ENCODE data around the gene RNPEP.
"Not testable (repeated sequence)": the region's sequence is repeated elsewhere in the genome, so short reads cannot be mapped to it uniquely, and the experiment has no call there.

The RNPEP gene

GRCh38 chr1:202047977-202048376 lies 65.5 kb downstream of the RNPEP start:
- H3K27ac ChIP-seq (ENCODE audit: low read depth, low read length) = no peak overlapping the region
- H3K79me2 ChIP-seq (ENCODE audit: control insufficient read depth, low read length) = no peaks in the 10 kb centered on the region; the same call in 1 of the 2 replicates
- H3K27me3 ChIP-seq (ENCODE audit: control insufficient read depth, low read length) = peaks cover 16% of the 10 kb centered on the region
- H3K9me2 ChIP-seq (replicated peaks; ENCODE audit: control insufficient read depth, low read length) = no peaks in the 10 kb centered on the region
- H3K4me2 ChIP-seq (ENCODE audit: low read length) = no peak overlapping the region
- TF ChIP-seq EZH2phosphoT487 (IDR thresholded peaks at IDR 0.05; ENCODE audit: borderline replicate concordance, low read length) (no peak), CTCF (IDR thresholded peaks at IDR 0.05; ENCODE audit: low read depth, low read length, poor library complexity, severe bottlenecking) (no peak)
- H3K4me1 ChIP-seq (ENCODE audit: control insufficient read depth, low read length) = no peaks in the 10 kb centered on the region
- H3K4me3 ChIP-seq (ENCODE audit: low read length) = no peak overlapping the region
- no peaks in the 10 kb centered on the region for H3K36me3 ChIP-seq (ENCODE audit: control insufficient read depth, low read length)
- H3K9me3 ChIP-seq (ENCODE audit: control insufficient read depth, insufficient read depth, low read length) = no peaks in the 10 kb centered on the region
- H4K20me1 ChIP-seq (ENCODE audit: control insufficient read depth, insufficient read depth, low read depth, low read length) = no peaks in the 10 kb centered on the region
- no peaks in the 10 kb centered on the region for H3F3A ChIP-seq (ENCODE audit: control insufficient read depth, insufficient read depth)

GRCh38 chr1:202049129-202049528 lies 66.7 kb downstream of the RNPEP start:
- no peak overlapping the region for H3K4me2 ChIP-seq (ENCODE audit: low read length)
- H3K79me2 ChIP-seq (ENCODE audit: control insufficient read depth, low read length) = no peaks in the 10 kb centered on the region; the same call in 1 of the 2 replicates
- no peak overlapping the region for H3K27ac ChIP-seq (ENCODE audit: low read depth, low read length)
- no peak for TF ChIP-seq EZH2phosphoT487 (IDR thresholded peaks at IDR 0.05; ENCODE audit: borderline replicate concordance, low read length)
- no peak for TF ChIP-seq CTCF (IDR thresholded peaks at IDR 0.05; ENCODE audit: low read depth, low read length, poor library complexity, severe bottlenecking)
- H3K9me3 ChIP-seq (ENCODE audit: control insufficient read depth, insufficient read depth, low read length) = no peaks in the 10 kb centered on the region
- H3K4me3 ChIP-seq (ENCODE audit: low read length) = no peak overlapping the region
- H3K27me3 ChIP-seq (ENCODE audit: control insufficient read depth, low read length) = peaks cover 16% of the 10 kb centered on the region
- H4K20me1 ChIP-seq (ENCODE audit: control insufficient read depth, insufficient read depth, low read depth, low read length) = no peaks in the 10 kb centered on the region
- no peaks in the 10 kb centered on the region for H3K36me3 ChIP-seq (ENCODE audit: control insufficient read depth, low read length)
- no peaks in the 10 kb centered on the region for H3F3A ChIP-seq (ENCODE audit: control insufficient read depth, insufficient read depth)
- no peaks in the 10 kb centered on the region for H3K9me2 ChIP-seq (replicated peaks; ENCODE audit: control insufficient read depth, low read length)
- H3K4me1 ChIP-seq (ENCODE audit: control insufficient read depth, low read length) = no peaks in the 10 kb centered on the region

GRCh38 chr1:202054094-202054493 lies 71.6 kb downstream of the RNPEP start:
- no peaks in the 10 kb centered on the region for H3K4me1 ChIP-seq (ENCODE audit: control insufficient read depth, low read length)
- no peak overlapping the region for H3K27ac ChIP-seq (ENCODE audit: low read depth, low read length)
- no peak overlapping the region for H3K4me2 ChIP-seq (ENCODE audit: low read length)
- no peaks in the 10 kb centered on the region for H4K20me1 ChIP-seq (ENCODE audit: control insufficient read depth, insufficient read depth, low read depth, low read length)
- H3K79me2 ChIP-seq (ENCODE audit: control insufficient read depth, low read length) = no peaks in the 10 kb centered on the region; the same call in 1 of the 2 replicates
- no peaks in the 10 kb centered on the region for H3K36me3 ChIP-seq (ENCODE audit: control insufficient read depth, low read length)
- H3K9me2 ChIP-seq (replicated peaks; ENCODE audit: control insufficient read depth, low read length) = no peaks in the 10 kb centered on the region
- H3K9me3 ChIP-seq (ENCODE audit: control insufficient read depth, insufficient read depth, low read length) = no peaks in the 10 kb centered on the region
- no peak for TF ChIP-seq EZH2phosphoT487 (IDR thresholded peaks at IDR 0.05; ENCODE audit: borderline replicate concordance, low read length)
- no peak for TF ChIP-seq CTCF (IDR thresholded peaks at IDR 0.05; ENCODE audit: low read depth, low read length, poor library complexity, severe bottlenecking)
- H3K4me3 ChIP-seq (ENCODE audit: low read length) = no peak overlapping the region
- H3F3A ChIP-seq (ENCODE audit: control insufficient read depth, insufficient read depth) = no peaks in the 10 kb centered on the region
- H3K27me3 ChIP-seq (ENCODE audit: control insufficient read depth, low read length) = no peaks in the 10 kb centered on the region; the same call in 1 of the 2 replicates

GRCh38 chr1:202054673-202055072 lies 72.2 kb downstream of the RNPEP start:
- not testable (repeated sequence) for H3K36me3 ChIP-seq (ENCODE audit: control insufficient read depth, low read length); H3K4me2 ChIP-seq (ENCODE audit: low read length); H3K79me2 ChIP-seq (ENCODE audit: control insufficient read depth, low read length); H3K9me3 ChIP-seq (ENCODE audit: control insufficient read depth, insufficient read depth, low read length); H3F3A ChIP-seq (ENCODE audit: control insufficient read depth, insufficient read depth); H3K4me1 ChIP-seq (ENCODE audit: control insufficient read depth, low read length); H3K27ac ChIP-seq (ENCODE audit: low read depth, low read length); H4K20me1 ChIP-seq (ENCODE audit: control insufficient read depth, insufficient read depth, low read depth, low read length); H3K27me3 ChIP-seq (ENCODE audit: control insufficient read depth, low read length); H3K9me2 ChIP-seq (replicated peaks; ENCODE audit: control insufficient read depth, low read length); H3K4me3 ChIP-seq (ENCODE audit: low read length)

Data from DOHH2 (cell line).